K562 (cell line): Measurements from ENCODE around the gene BTN3A1. TPM values are rescaled to one million over a fixed set of nuclear protein-coding genes. Genes with fewer than 3 reads are reported as not detected.

Experiments
- ARID1B ChIP-seq: fragments of 450-650 bp; IDR thresholded peaks from 2 replicates; pipeline ENCODE4 v1.6.1; 2016; ENCODE audit warnings: antibody characterized with exemption, mild to moderate bottlenecking, inconsistent platforms
- BRCA1 ChIP-seq, 2 experiments: fragments of 450-650 bp in 1 of 2; sonication (generic) in 1 of 2; formaldehyde crosslinking in 1 of 2; IDR thresholded peaks; 2 replicates each; pipeline versions ENCODE4 v1.5.0 to v1.6.1; 2017 to 2020; ENCODE audit warnings: mild to moderate bottlenecking in 1 of 2, missing genetic modification reagents in 1 of 2
- CHD1 ChIP-seq: fragments of 200-600 bp; sonication (generic); IDR thresholded peaks from one replicate; pipeline ENCODE4 v1.6.1; 2012; ENCODE audit warnings: mild to moderate bottlenecking, moderate library complexity, low read length, inconsistent platforms
- DDX20 ChIP-seq: fragments of 450-650 bp; IDR thresholded peaks from 2 replicates; pipeline ENCODE4 v1.6.1; 2016; ENCODE audit warnings: missing genetic modification characterization, low read depth, mild to moderate bottlenecking, missing compliant biosample characterization, moderate library complexity
- DIDO1 ChIP-seq: fragments of 450-650 bp; IDR thresholded peaks from 2 replicates; pipeline ENCODE4 v1.6.1; 2016; ENCODE audit warnings: low read depth, missing biosample characterization, missing genetic modification characterization
- ELF2 ChIP-seq: fragments of 250-450 bp; sonication (Bioruptor Pico); IDR thresholded peaks from 2 replicates; pipeline ENCODE4 v1.5.0; 2021; ENCODE audit warnings: mild to moderate bottlenecking
- GTF2A2 ChIP-seq: IDR thresholded peaks from 2 replicates; pipeline ENCODE4 v1.6.1; 2016; ENCODE audit warnings: mild to moderate bottlenecking, missing genetic modification characterization, missing compliant biosample characterization
- MTA3 ChIP-seq: fragments of 450-650 bp; formaldehyde crosslinking; IDR thresholded peaks from 2 replicates; pipeline ENCODE4 v1.6.1; 2017; ENCODE audit warnings: mild to moderate bottlenecking, borderline replicate concordance
- NFE2L1 ChIP-seq: fragments of 450-650 bp; IDR thresholded peaks from 2 replicates; pipeline ENCODE4 v1.6.1; 2016; ENCODE audit warnings: missing genetic modification characterization, low read depth, mild to moderate bottlenecking, missing compliant biosample characterization, moderate library complexity, borderline replicate concordance
- NR3C1 ChIP-seq: sonication (generic); formaldehyde crosslinking; IDR thresholded peaks from 2 replicates; pipeline ENCODE4 v1.8.1; 2022; ENCODE audit warnings: missing genetic modification reagents
- SP1 ChIP-seq: sonication (generic); formaldehyde crosslinking; IDR thresholded peaks from 2 replicates; pipeline ENCODE4 v1.8.1; 2022; ENCODE audit warnings: mild to moderate bottlenecking, missing genetic modification reagents
- SRF ChIP-seq, 2 experiments: fragments of 250-450, 450-650 bp in 1 of 2; sonication (Bioruptor Pico) in 1 of 2; sonication (generic) in 1 of 2; formaldehyde crosslinking; IDR thresholded peaks; 2 replicates each; pipeline versions ENCODE4 v1.5.0 to v1.5.1; 2020 to 2022; ENCODE audit warnings: mild to moderate bottlenecking in 1 of 2, missing genetic modification reagents in 1 of 2
- TEAD1 ChIP-seq, 2 experiments: fragments of 450-650 bp in 1 of 2; sonication (generic) in 1 of 2; formaldehyde crosslinking; IDR thresholded peaks; 2 replicates each; pipeline versions ENCODE4 v1.4.0 to v1.8.0; 2020 to 2022; ENCODE audit warnings: mild to moderate bottlenecking in 2 of 2, missing genetic modification reagents in 1 of 2
- TEAD2 ChIP-seq: fragments of 450-650 bp; IDR thresholded peaks from 2 replicates; pipeline ENCODE4 v1.6.1; 2016; ENCODE audit warnings: missing genetic modification characterization, control low read depth, missing compliant biosample characterization
- TOE1 ChIP-seq, 2 experiments: fragments of 450-650 bp in 1 of 2; sonication (generic) in 1 of 2; formaldehyde crosslinking in 1 of 2; IDR thresholded peaks; 2 replicates each; pipeline versions ENCODE4 v1.7.1 to v1.8.0; 2016 to 2022; ENCODE audit warnings: borderline replicate concordance in 2 of 2, mild to moderate bottlenecking in 2 of 2, antibody characterized with exemption in 1 of 2, inconsistent platforms in 1 of 2, low read depth in 1 of 2, missing genetic modification reagents in 1 of 2, moderate library complexity in 1 of 2
- TRIM28 ChIP-seq: fragments of 450-650 bp; IDR thresholded peaks from 2 replicates; pipeline ENCODE4 v1.6.1; 2017
- ZNF133 ChIP-seq: fragments of 250-450 bp; sonication (Bioruptor Pico); IDR thresholded peaks from 2 replicates; pipeline ENCODE4 v1.4.0; 2020; ENCODE audit warnings: mild to moderate bottlenecking
- ZNF134 ChIP-seq: fragments of 250-450 bp; sonication (Bioruptor Pico); conservative IDR thresholded peaks from 2 replicates; pipeline ENCODE4 v1.4.0; 2020
- ZNF3 ChIP-seq: fragments of 250-450 bp; sonication (Bioruptor Pico); IDR thresholded peaks from 2 replicates; pipeline ENCODE4 v1.5.0; 2021; ENCODE audit warnings: mild to moderate bottlenecking, moderate library complexity
- ZNF76 ChIP-seq: fragments of 250-450 bp; sonication (Bioruptor Pico); IDR thresholded peaks from 2 replicates; pipeline ENCODE4 v1.4.0; 2020; ENCODE audit warnings: mild to moderate bottlenecking, moderate library complexity, borderline replicate concordance
- polyA plus RNA-seq, 8 experiments: library from polyadenylated mRNA; depleted of rRNA in 4 of 8; stranded (reverse) in 5 of 8; unstranded in 3 of 8; fragments of >200 nt; fragmentation: Nextera tagmentation in 2 of 8; fragmentation: Illumina TruSeq in 1 of 8; extraction: Ambion mirVana in 2 of 8; extraction: Trizol in 1 of 8; gene quantifications; 2 replicates each; pipeline versions ENCODE4 v1.2.1 to v1.2.3, GENCODE V29; 2011 to 2014; ENCODE audit warnings: inconsistent platforms in 1 of 8, missing spikeins in 1 of 8
- total RNA-seq, 7 experiments: library from RNA; depleted of rRNA in 6 of 7; stranded (reverse); fragments of >200 nt in 6 of 7; fragmentation: Illumina TruSeq in 2 of 7; extraction: Trizol in 2 of 7; gene quantifications; 2 replicates each; pipeline versions ENCODE4 v1.2.1 to v1.2.3, GENCODE V29; 2011 to 2021; ENCODE audit warnings: low replicate concordance in 1 of 7
- TF ChIP-seq, protein P1 (sequence below), 2 experiments: fragments of 150-350 bp in 1 of 2; IDR thresholded peaks; 2 replicates each; pipeline ENCODE4 v1.6.1; 2012 to 2016; ENCODE audit warnings: low read depth in 2 of 2, low read length in 2 of 2, mild to moderate bottlenecking in 1 of 2, moderate library complexity in 1 of 2
- TF ChIP-seq, protein P2 (sequence below): fragments of 450-650 bp; formaldehyde crosslinking; IDR thresholded peaks from 2 replicates; pipeline ENCODE4 v1.4.0; 2022; ENCODE audit warnings: missing genetic modification characterization

BTN3A1 gene
- total and polyA plus RNA-seq, 9 of the 15 experiments (the other 6 are each of a cell fraction or from before 2014, with no cell fraction given) = 0.84 to 8.5 (median 3.9) TPM

DNA sequence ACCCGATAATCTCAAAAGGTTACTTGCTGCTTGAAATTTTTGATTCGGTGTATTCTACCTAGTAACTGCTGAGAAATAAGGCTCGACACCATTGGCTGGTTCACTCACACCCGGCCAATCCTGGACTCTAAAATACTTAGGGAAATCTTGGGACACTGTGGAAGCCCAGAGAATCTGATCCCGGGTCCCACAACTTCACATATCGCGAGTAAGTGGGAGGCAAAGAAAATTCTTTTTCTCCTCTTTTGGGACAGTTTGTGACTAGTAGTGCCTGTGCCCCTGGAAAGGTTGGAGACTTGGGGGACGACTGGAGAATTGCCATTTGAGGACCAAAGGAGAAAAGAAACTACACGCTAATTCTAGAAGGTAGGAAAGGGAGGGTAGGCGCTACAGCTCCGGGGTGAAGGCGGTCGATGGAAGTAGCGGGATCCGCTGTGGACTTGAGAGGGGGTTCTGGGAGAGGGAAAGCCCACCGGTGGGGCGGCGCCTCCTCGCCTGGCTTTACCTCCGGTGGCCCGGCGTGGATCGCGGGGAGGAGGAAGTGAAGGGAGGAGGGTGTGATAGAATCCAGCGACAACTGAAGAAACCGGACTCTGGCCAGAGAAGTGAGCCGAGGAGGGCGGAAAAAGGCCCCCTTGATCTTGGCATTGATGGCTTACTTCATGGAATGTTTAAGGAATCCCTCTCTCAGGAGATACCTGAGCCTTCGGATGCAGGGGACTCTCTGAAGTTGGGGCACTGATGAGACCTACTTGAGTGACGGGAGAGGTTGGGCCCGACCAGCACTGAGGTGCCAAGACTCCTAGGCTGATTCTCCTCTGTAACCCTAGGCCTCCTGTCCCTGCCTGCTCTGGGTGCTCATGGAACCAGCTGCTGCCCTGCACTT, 19.4 kb downstream of the BTN3A1 start (continued):
- TF ChIP-seq ZNF134 (no peak), ARID1B (no peak; the same call in 1 of the 2 replicates), MTA3 (peak; percentile 13; the same call in 1 of the 2 replicates), DDX20 (tag) (no peak), ZNF3 (CRISPR knock-in tag) (no peak), CHD1 (peak; percentile 61), NR3C1 (CRISPR knock-in tag) (no peak), NFE2L1 (no peak), DIDO1 (tag) (no peak; the same call in 1 of the 2 replicates), ELF2 (no peak), SRF (CRISPR knock-in tag; IDR thresholded peaks at IDR 0.05) (no peak), BRCA1 (IDR thresholded peaks at IDR 0.05) (no peak), BRCA1 (CRISPR knock-in tag; IDR thresholded peaks at IDR 0.05) (no peak), ZNF76 (CRISPR knock-in tag) (no peak), TOE1 (IDR thresholded peaks at IDR 0.05; ENCODE audit: borderline replicate concordance) (peak; percentile 62; the same call in 1 of the 2 replicates), TOE1 (CRISPR knock-in tag; IDR thresholded peaks at IDR 0.05; ENCODE audit: borderline replicate concordance, low read depth) (no peak), GTF2A2 (no peak), TEAD1 (CRISPR knock-in tag; IDR thresholded peaks at IDR 0.05) (no peak), SP1 (0 out of 2 replicates have a peak, but pooled peaks have one; percentile 7), TRIM28 (peak; percentile 42; the same call in 1 of the 2 replicates), ZNF133 (CRISPR knock-in tag) (no peak), TEAD2 (no peak)
- TF ChIP-seq, protein P1, sequence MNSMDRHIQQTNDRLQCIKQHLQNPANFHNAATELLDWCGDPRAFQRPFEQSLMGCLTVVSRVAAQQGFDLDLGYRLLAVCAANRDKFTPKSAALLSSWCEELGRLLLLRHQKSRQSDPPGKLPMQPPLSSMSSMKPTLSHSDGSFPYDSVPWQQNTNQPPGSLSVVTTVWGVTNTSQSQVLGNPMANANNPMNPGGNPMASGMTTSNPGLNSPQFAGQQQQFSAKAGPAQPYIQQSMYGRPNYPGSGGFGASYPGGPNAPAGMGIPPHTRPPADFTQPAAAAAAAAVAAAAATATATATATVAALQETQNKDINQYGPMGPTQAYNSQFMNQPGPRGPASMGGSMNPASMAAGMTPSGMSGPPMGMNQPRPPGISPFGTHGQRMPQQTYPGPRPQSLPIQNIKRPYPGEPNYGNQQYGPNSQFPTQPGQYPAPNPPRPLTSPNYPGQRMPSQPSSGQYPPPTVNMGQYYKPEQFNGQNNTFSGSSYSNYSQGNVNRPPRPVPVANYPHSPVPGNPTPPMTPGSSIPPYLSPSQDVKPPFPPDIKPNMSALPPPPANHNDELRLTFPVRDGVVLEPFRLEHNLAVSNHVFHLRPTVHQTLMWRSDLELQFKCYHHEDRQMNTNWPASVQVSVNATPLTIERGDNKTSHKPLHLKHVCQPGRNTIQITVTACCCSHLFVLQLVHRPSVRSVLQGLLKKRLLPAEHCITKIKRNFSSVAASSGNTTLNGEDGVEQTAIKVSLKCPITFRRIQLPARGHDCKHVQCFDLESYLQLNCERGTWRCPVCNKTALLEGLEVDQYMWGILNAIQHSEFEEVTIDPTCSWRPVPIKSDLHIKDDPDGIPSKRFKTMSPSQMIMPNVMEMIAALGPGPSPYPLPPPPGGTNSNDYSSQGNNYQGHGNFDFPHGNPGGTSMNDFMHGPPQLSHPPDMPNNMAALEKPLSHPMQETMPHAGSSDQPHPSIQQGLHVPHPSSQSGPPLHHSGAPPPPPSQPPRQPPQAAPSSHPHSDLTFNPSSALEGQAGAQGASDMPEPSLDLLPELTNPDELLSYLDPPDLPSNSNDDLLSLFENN (IDR thresholded peaks at IDR 0.05; ENCODE audit: low read depth in 2 of 2, low read length in 2 of 2) = no peak
- TF ChIP-seq, protein P2, sequence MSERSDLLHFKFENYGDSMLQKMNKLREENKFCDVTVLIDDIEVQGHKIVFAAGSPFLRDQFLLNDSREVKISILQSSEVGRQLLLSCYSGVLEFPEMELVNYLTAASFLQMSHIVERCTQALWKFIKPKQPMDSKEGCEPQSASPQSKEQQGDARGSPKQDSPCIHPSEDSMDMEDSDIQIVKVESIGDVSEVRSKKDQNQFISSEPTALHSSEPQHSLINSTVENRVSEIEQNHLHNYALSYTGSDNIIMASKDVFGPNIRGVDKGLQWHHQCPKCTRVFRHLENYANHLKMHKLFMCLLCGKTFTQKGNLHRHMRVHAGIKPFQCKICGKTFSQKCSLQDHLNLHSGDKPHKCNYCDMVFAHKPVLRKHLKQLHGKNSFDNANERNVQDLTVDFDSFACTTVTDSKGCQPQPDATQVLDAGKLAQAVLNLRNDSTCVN = peak; percentile 83
